H9 (cell line): ENCODE measurements around the gene STX5. TPM values are rescaled to one million over a fixed set of nuclear protein-coding genes. Genes with fewer than 3 reads are reported as not detected.

Source experiments
- DNase-seq: peaks from one replicate; pipeline ENCODE4 v3.0.0-alpha.2; 2017
- H2AFZ ChIP-seq: one replicate; pipeline ENCODE4 v1.6.1; 2013; ENCODE audit warnings: mild to moderate bottlenecking, low read length, control low read depth, moderate library complexity
- H2AK5ac ChIP-seq: 2 replicates; pipeline ENCODE4 v1.6.1; 2013; ENCODE audit warnings: low read length, control low read depth, mixed read lengths; ENCODE audit not compliant: insufficient read length
- H2BK120ac ChIP-seq: one replicate; pipeline ENCODE4 v1.6.1; 2013; ENCODE audit warnings: low read depth, mild to moderate bottlenecking, low read length, control low read depth, inconsistent platforms; ENCODE audit not compliant: poor library complexity, severe bottlenecking
- H2BK12ac ChIP-seq: 2 replicates; pipeline ENCODE4 v1.6.1; 2013; ENCODE audit warnings: low read length, control low read depth, mixed read lengths, low read depth; ENCODE audit not compliant: insufficient read length
- H2BK15ac ChIP-seq: 2 replicates; pipeline ENCODE4 v1.6.1; 2013; ENCODE audit warnings: low read depth, low read length, control low read depth
- H2BK20ac ChIP-seq: one replicate; pipeline ENCODE4 v1.6.1; 2013; ENCODE audit warnings: low read depth, mild to moderate bottlenecking, low read length, control low read depth, inconsistent platforms; ENCODE audit not compliant: poor library complexity, severe bottlenecking
- H2BK5ac ChIP-seq: 2 replicates; pipeline ENCODE4 v1.6.1; 2013; ENCODE audit warnings: low read length, control low read depth, mixed read lengths; ENCODE audit not compliant: insufficient read length
- H3K14ac ChIP-seq: 2 replicates; pipeline ENCODE4 v1.6.1; 2013; ENCODE audit warnings: low read length, control low read depth; ENCODE audit not compliant: insufficient read depth
- H3K18ac ChIP-seq: 2 replicates; pipeline ENCODE4 v1.6.1; 2013; ENCODE audit warnings: low read depth, mild to moderate bottlenecking, mixed read lengths, low read length, control low read depth; ENCODE audit not compliant: insufficient read length
- H3K23ac ChIP-seq: 2 replicates; pipeline ENCODE4 v1.6.1; 2013; ENCODE audit warnings: low read length, control low read depth, mixed read lengths, low read depth; ENCODE audit not compliant: insufficient read length
- H3K23me2 ChIP-seq: 2 replicates; pipeline ENCODE4 v1.6.1; 2013; ENCODE audit warnings: low read depth, mild to moderate bottlenecking, mixed read lengths, low read length, control low read depth; ENCODE audit not compliant: insufficient read length, poor library complexity, severe bottlenecking
- H3K27ac ChIP-seq: 2 replicates; pipeline ENCODE4 v1.5.1; 2013; ENCODE audit warnings: low read length, control low read depth, mixed read lengths, low read depth; ENCODE audit not compliant: insufficient read length
- H3K27me3 ChIP-seq: 2 replicates; pipeline ENCODE4 v1.6.1; 2013; ENCODE audit warnings: low read length, control low read depth, inconsistent platforms; ENCODE audit not compliant: insufficient read depth
- H3K4ac ChIP-seq: 2 replicates; pipeline ENCODE4 v1.6.1; 2013; ENCODE audit warnings: low read depth, mild to moderate bottlenecking, control low read depth, inconsistent platforms, low read length, moderate library complexity
- H3K4me1 ChIP-seq: 2 replicates; pipeline ENCODE4 v1.6.1; 2013; ENCODE audit warnings: low read length, control low read depth, inconsistent platforms; ENCODE audit not compliant: insufficient read depth
- H3K4me2 ChIP-seq: 2 replicates; pipeline ENCODE4 v1.6.1; 2013; ENCODE audit warnings: low read length, control low read depth, mixed read lengths; ENCODE audit not compliant: insufficient read length, insufficient read depth
- H3K56ac ChIP-seq: 2 replicates; pipeline ENCODE4 v1.6.1; 2013; ENCODE audit warnings: low read depth, mild to moderate bottlenecking, mixed read lengths, low read length, control low read depth; ENCODE audit not compliant: insufficient read length
- H3K79me1 ChIP-seq: 2 replicates; pipeline ENCODE4 v1.6.1; 2013; ENCODE audit warnings: low read depth, mild to moderate bottlenecking, moderate library complexity, low read length, control low read depth, inconsistent platforms; ENCODE audit not compliant: insufficient read depth, poor library complexity, severe bottlenecking
- H3K79me2 ChIP-seq: 2 replicates; pipeline ENCODE4 v1.6.1; 2013; ENCODE audit warnings: low read length, control low read depth, inconsistent platforms; ENCODE audit not compliant: insufficient read depth
- H3K9ac ChIP-seq: 2 replicates; pipeline ENCODE4 v1.6.1; 2013; ENCODE audit warnings: low read length, control low read depth, mixed read lengths; ENCODE audit not compliant: insufficient read length; ENCODE audit errors: extremely low read depth
- H3K9me3 ChIP-seq: one replicate; pipeline ENCODE4 v1.6.1; 2013; ENCODE audit warnings: low read depth, low read length, inconsistent platforms; ENCODE audit not compliant: control insufficient read depth
- H3T11ph ChIP-seq: one replicate; pipeline ENCODE4 v1.6.1; 2013; ENCODE audit warnings: mild to moderate bottlenecking, low read length, control low read depth, inconsistent platforms
- H4K20me1 ChIP-seq: one replicate; pipeline ENCODE4 v1.6.1; 2013; ENCODE audit not compliant: control insufficient read depth, insufficient read length, insufficient read depth
- H4K5ac ChIP-seq: 2 replicates; pipeline ENCODE4 v1.6.1; 2013; ENCODE audit warnings: low read depth, mild to moderate bottlenecking, mixed read lengths, low read length, control low read depth; ENCODE audit not compliant: insufficient read length
- H4K8ac ChIP-seq: replicated peaks from 2 replicates; pipeline ENCODE4 v1.6.1; 2013; ENCODE audit warnings: low read length, control low read depth, mixed read lengths, low read depth; ENCODE audit not compliant: insufficient read length
- H4K91ac ChIP-seq: 2 replicates; pipeline ENCODE4 v1.6.1; 2013; ENCODE audit warnings: low read depth, mild to moderate bottlenecking, moderate library complexity, mixed read lengths, low read length, control low read depth; ENCODE audit not compliant: insufficient read length
- H3K27ac Mint-ChIP-seq, 3 experiments: 2 replicates in 2 of 3; 3 replicates in 1 of 3; pipeline ENCODE4 v1.8.0; 2020 to 2021; ENCODE audit warnings: mixed read lengths in 3 of 3, mild to moderate bottlenecking in 1 of 3, moderate library complexity in 1 of 3
- H3K27me3 Mint-ChIP-seq: 2 replicates; pipeline ENCODE4 v1.8.0; 2021; ENCODE audit warnings: low read depth, mild to moderate bottlenecking, moderate library complexity, mixed read lengths
- H3K36me3 Mint-ChIP-seq, 3 experiments: 2 replicates in 2 of 3; 3 replicates in 1 of 3; pipeline ENCODE4 v1.8.0; 2020 to 2021; ENCODE audit warnings: low read depth in 3 of 3, mixed read lengths in 3 of 3; ENCODE audit not compliant: insufficient read depth in 1 of 3
- H3K4me1 Mint-ChIP-seq, 2 experiments: 2 replicates each; pipeline ENCODE4 v1.8.0; 2020; ENCODE audit warnings: mixed read lengths in 2 of 2
- H3K4me3 Mint-ChIP-seq, 2 experiments: 2 replicates in 1 of 2; 3 replicates in 1 of 2; pipeline ENCODE4 v1.8.0; 2020 to 2021; ENCODE audit warnings: mild to moderate bottlenecking in 2 of 2, mixed read lengths in 2 of 2, moderate library complexity in 1 of 2
- H3K9me3 Mint-ChIP-seq, 2 experiments: 2 replicates in 1 of 2; 3 replicates in 1 of 2; pipeline ENCODE4 v1.8.0; 2020; ENCODE audit warnings: mild to moderate bottlenecking in 2 of 2, mixed read lengths in 2 of 2, moderate library complexity in 1 of 2
- CTCF ChIP-seq: fragments of 200-600 bp; sonication (generic); conservative IDR thresholded peaks from 3 replicates; pipeline ENCODE4 v1.8.0; 2021; ENCODE audit warnings: antibody characterized with exemption, mild to moderate bottlenecking
- WGBS: extraction: QIAGEN DNeasy Blood & Tissue Kit; methylation state at CpG from one replicate; pipeline ENCODE4 v1.1.7; 2013; ENCODE audit warnings: missing lambda C conversion rate, low lambda C conversion rate, mixed read lengths; ENCODE audit not compliant: insufficient read length; ENCODE audit errors: extremely low coverage; 5-methylcytosine and 5-hydroxymethylcytosine counted together
- total RNA-seq: library from RNA; stranded (reverse); gene quantifications from 2 replicates; pipeline ENCODE4 v1.2.1, GENCODE V29; 2021

The STX5 gene
- total RNA-seq, 1 experiment from 2014 or later: 33.5 TPM

DNA sequence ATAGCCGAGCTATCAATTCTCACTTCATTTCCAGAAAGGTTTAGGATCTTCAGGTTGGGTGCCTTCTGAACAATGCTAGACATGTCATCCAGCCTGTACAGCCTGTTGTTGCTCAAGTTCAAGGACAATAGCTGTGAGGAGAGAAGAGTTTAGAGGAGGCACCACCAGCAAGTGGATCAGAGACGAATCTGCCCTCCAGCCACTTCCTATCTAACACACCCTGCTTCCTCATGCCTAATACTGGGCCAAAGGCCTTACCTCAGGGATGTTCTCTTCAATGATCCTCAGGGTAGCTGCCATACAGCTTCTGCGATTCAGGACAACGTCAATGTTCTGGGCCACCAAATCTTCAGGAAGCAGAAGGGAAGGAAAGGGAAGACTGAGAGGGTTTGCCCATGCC, 30.8 kb downstream of the STX5 start:
- no peak overlapping the region for H3K18ac ChIP-seq
- H2AK5ac ChIP-seq: no peak overlapping the region
- no peak overlapping the region for H3K56ac ChIP-seq
- H2BK5ac ChIP-seq: no peak overlapping the region
- Mint-ChIP-seq H3K9me3 (no peaks in the 10 kb centered on the region), H3K4me1 (peaks cover 11 to 12% of the 10 kb centered on the region in 2 experiments), H3K27ac (no peak overlapping the region), H3K27me3 (no peaks in the 10 kb centered on the region; the same call in 1 of the 2 replicates), H3K36me3 (peaks cover 53 to 75% (median 73%) of the 10 kb centered on the region in 3 experiments; a peak in 6 of 7 replicates), H3K4me3 (no peak overlapping the region)
- no peaks in the 10 kb centered on the region for H3K4me1 ChIP-seq
- H3K79me2 ChIP-seq: peaks cover 6% of the 10 kb centered on the region; the same call in 1 of the 2 replicates
- no peak overlapping the region for H3K27ac ChIP-seq
- no peak overlapping the region for H3K9ac ChIP-seq
- H3K23me2 ChIP-seq: peaks cover 9% of the 10 kb centered on the region
- no peak overlapping the region for H3K4me2 ChIP-seq
- WGBS: no CpG with 5 or more reads among the region's 4 CpGs
- H3K79me1 ChIP-seq: peaks cover 2% of the 10 kb centered on the region
- no peak overlapping the region for H3T11ph ChIP-seq
- H4K8ac ChIP-seq: no peak overlapping the region
- H3K14ac ChIP-seq: no peak overlapping the region
- no peak overlapping the region for H3K4ac ChIP-seq
- H4K20me1 ChIP-seq: no peaks in the 10 kb centered on the region
- no peak overlapping the region for H2BK120ac ChIP-seq
- no peak for DNase-seq
- no peak overlapping the region for H3K23ac ChIP-seq
- H4K91ac ChIP-seq: no peak overlapping the region
- H2AFZ ChIP-seq: no peak overlapping the region
- H3K9me3 ChIP-seq: no peaks in the 10 kb centered on the region
- no peak overlapping the region for H4K5ac ChIP-seq
- no peak for TF ChIP-seq CTCF
- no peaks in the 10 kb centered on the region for H3K27me3 ChIP-seq
- H2BK15ac ChIP-seq: no peak overlapping the region
- H2BK12ac ChIP-seq: no peak overlapping the region
- no peak overlapping the region for H2BK20ac ChIP-seq
